HTR-8/SVneo (cell line): ENCODE measurements around the gene SOX10.

Experiments used
- DNase-seq: peaks from one replicate; pipeline ENCODE4 v3.0.0; 2011; ENCODE audit warnings: low spot score, mixed read lengths; ENCODE audit not compliant: insufficient read length
- FAIRE-seq: peaks from 2 replicates; lab custom pipeline; 2011; peaks lifted over from hg19 to GRCh38; lab: Jason Lieb, UNC

Gene SOX10

GRCh38 chr22:37983860-37984791, at the start of gene SOX10:
Gene SOX10, minus strand, starts transcription at chr22:37984555. Its CDS starts 771 bp downstream, at chr22:37983784.
- no peak for FAIRE-seq
- DNase-seq = no peak

- FAIRE-seq (no peak), DNase-seq (no peak)
These were observed 49.3 kb upstream of the SOX10 start for GRCh38 chr22:38033522-38034277.

- peak; percentile 64 for DNase-seq
These were observed 48.5 kb upstream of the SOX10 start for GRCh38 chr22:38032681-38033521.

GRCh38 chr22:38031491-38031890, 47.1 kb upstream of the SOX10 start:
- no peak for FAIRE-seq
- no peak for DNase-seq

More at GRCh38 chr22:38032681-38033521, 48.5 kb upstream of the SOX10 start:
- no peak for FAIRE-seq

GRCh38 chr22:38030311-38031133, 46.2 kb upstream of the SOX10 start:
- no peak for FAIRE-seq
- DNase-seq = no peak

- FAIRE-seq (no peak), DNase-seq (no peak)
These were observed 45.5 kb upstream of the SOX10 start for GRCh38 chr22:38029901-38030300.

GRCh38 chr22:38029370-38029769, 45.0 kb upstream of the SOX10 start:
- no peak for FAIRE-seq
- no peak for DNase-seq

GRCh38 chr22:38028344-38029130, 44.2 kb upstream of the SOX10 start:
- no peak for FAIRE-seq
- no peak for DNase-seq

GRCh38 chr22:38027487-38027886, 43.1 kb upstream of the SOX10 start:
- no peak for FAIRE-seq
- DNase-seq = no peak

GRCh38 chr22:38026130-38027111, 42.1 kb upstream of the SOX10 start:
- no peak for FAIRE-seq
- DNase-seq = no peak

- FAIRE-seq (no peak), DNase-seq (no peak)
These were observed 41.2 kb upstream of the SOX10 start for GRCh38 chr22:38025514-38025913.

GRCh38 chr22:38023045-38023444, 38.7 kb upstream of the SOX10 start:
- FAIRE-seq (no peak), DNase-seq (no peak)

- no peak for DNase-seq
- no peak for FAIRE-seq
These were observed 36.9 kb upstream of the SOX10 start for GRCh38 chr22:38021206-38021605.

- DNase-seq = no peak
- FAIRE-seq = no peak
These were observed 34.8 kb upstream of the SOX10 start for GRCh38 chr22:38018938-38019827.

GRCh38 chr22:38017939-38018885, 33.9 kb upstream of the SOX10 start:
- no peak for FAIRE-seq
- no peak for DNase-seq
